LNCAP (cell line): ENCODE data around the gene GNG2.

ENCODE experiments used
- CTCF ChIP-seq: fragments of 450-650 bp; IDR thresholded peaks from 2 replicates; pipeline ENCODE4 v1.5.1; 2017; ENCODE audit warnings: mild to moderate bottlenecking

The GNG2 gene

GRCh38 chr14:51951656-51952055 is 91.2 kb downstream of the GNG2 start:
- no peak for TF ChIP-seq CTCF

GRCh38 chr14:51954031-51954430 is 93.6 kb downstream of the GNG2 start:
- no peak for TF ChIP-seq CTCF

- no peak for TF ChIP-seq CTCF
Measured at GRCh38 chr14:51954657-51955056, 94.2 kb downstream of the GNG2 start.

DNA sequence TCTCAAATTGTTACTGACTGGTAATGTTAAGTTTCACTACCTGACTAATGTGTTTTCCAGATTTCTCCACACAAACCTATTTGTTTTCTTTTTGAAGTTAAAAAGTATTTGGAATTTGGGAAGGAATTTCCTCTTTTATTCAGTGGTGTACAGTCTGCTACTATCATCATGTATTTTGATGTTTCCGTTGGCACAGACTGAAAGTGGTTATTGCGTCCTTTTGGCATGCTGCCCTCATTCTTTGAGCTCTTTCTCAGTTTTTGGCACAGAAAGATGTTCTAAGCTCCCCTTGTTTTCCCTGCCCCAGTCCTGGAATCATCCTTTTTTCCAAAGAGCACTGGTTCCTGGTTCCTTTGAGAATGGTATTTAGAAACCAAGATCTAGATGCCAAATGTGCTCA is 97.5 kb downstream of the GNG2 start:
- no peak for TF ChIP-seq CTCF

DNA sequence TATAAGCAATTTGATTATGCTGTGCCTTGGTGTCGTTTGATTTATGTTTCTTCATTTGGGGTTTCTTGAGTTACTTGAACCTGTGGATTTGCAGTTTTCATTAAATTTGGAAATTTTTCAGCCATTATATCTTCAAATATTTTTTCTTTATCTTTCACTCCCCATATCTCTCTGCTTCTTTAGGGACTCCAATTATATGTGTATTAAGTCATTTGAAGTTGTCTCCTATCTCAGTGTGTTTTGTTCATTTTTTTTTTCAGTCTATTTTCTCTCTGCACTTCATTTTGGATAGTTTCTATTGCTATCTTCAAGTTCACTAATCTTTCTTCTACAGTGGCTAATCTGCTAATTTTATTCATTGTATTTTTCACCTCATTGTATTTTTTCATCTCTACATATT is 99.5 kb downstream of the GNG2 start:
- no peak for TF ChIP-seq CTCF

- no peak for TF ChIP-seq CTCF
Measured at GRCh38 chr14:51960866-51961265, 100.5 kb downstream of the GNG2 start.

GRCh38 chr14:51962711-51963110 is 102.3 kb downstream of the GNG2 start:
- no peak for TF ChIP-seq CTCF

DNA sequence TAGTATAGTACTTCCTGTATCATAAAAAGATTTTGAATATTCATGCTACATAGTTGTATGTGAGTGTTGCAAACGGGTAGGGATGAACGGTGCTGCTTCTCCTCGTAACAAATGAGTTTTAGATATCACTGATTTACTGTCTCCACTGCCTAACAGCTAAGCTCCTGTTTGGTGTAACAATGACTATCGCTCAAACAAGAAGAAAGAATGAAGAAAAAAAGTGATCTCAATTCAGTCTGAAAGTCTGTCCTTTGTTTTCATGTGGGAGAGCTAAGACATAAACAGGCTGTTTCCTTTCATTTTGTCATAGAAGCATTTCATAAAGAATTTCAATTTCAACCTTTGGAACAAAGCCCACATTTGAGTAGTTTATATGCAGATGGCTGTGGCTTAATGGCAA is 102.9 kb downstream of the GNG2 start:
- no peak for TF ChIP-seq CTCF
